Stomach (tissue), 9 donors: ENCODE measurements around the gene CRHBP. TPM values are rescaled to one million over a fixed set of nuclear protein-coding genes. Genes with fewer than 3 reads are reported as not detected.

Experiments
- DNase-seq, 2 donors: peaks; one replicate each; pipeline versions ENCODE4 v3.0.0 to v3.0.0-alpha.2; 2013 to 2019
- H3K27ac ChIP-seq, 5 donors: fragments of 200-600 bp in 4 of 5; sonication (generic) in 4 of 5; one replicate each; pipeline ENCODE4 v1.5.1; 2013 to 2019; ENCODE audit warnings: mild to moderate bottlenecking in 1 of 5, moderate library complexity in 1 of 5
- H3K27me3 ChIP-seq, 3 donors: fragments of 200-600 bp; sonication (generic); one replicate each; pipeline ENCODE4 v1.5.1; 2017 to 2019; ENCODE audit warnings: mixed run types in 1 of 3
- H3K36me3 ChIP-seq, 4 donors: fragments of 200-600 bp; sonication (generic); 1 replicate in 3 of 4; 2 replicates in 1 of 4; pipeline ENCODE4 v1.5.1; 2016 to 2019
- H3K4me1 ChIP-seq, 4 donors: fragments of 200-600 bp; sonication (generic); one replicate each; pipeline ENCODE4 v1.5.1; 2016 to 2019
- H3K4me3 ChIP-seq, 4 donors: fragments of 200-600 bp; sonication (generic) in 3 of 4; one replicate each; pipeline ENCODE4 v1.5.1; 2016 to 2019; ENCODE audit warnings: mild to moderate bottlenecking in 1 of 4
- H3K9me3 ChIP-seq, 4 donors: fragments of 200-600 bp; sonication (generic); one replicate each; pipeline ENCODE4 v1.5.1; 2016 to 2019
- EP300 ChIP-seq: sonication (generic); formaldehyde crosslinking; IDR thresholded peaks from one replicate; pipeline ENCODE4 v1.6.1; 2017; ENCODE audit warnings: antibody characterized with exemption
- POLR2A ChIP-seq, 4 donors: fragments of 450-650 bp; IDR thresholded peaks; one replicate each; pipeline ENCODE4 v1.6.1; 2016; ENCODE audit warnings: antibody characterized with exemption in 4 of 4, control low read depth in 2 of 4, mild to moderate bottlenecking in 1 of 4, moderate library complexity in 1 of 4
- POLR2AphosphoS5 ChIP-seq, 3 donors: sonication (generic); formaldehyde crosslinking; IDR thresholded peaks; one replicate each; pipeline ENCODE4 v1.6.1; 2016; ENCODE audit warnings: antibody characterized with exemption in 3 of 3
- WGBS, 5 donors: extraction: QIAGEN DNeasy Blood & Tissue Kit in 3 of 5; methylation state at CpG; one replicate each; pipeline versions ENCODE4 v1.1.5 to v1.1.7; 2013 to 2018; 5-methylcytosine and 5-hydroxymethylcytosine counted together
- intact Hi-C: fragments of 100-400 bp; cut with DNase I; formaldehyde crosslinking; loops from one replicate; pipeline ENCODE4 v1.15.1; 2023; ENCODE audit warnings: low total_unique reads
- polyA plus RNA-seq, 3 donors: library from polyadenylated mRNA; stranded (reverse); fragments of 200-250 nt; gene quantifications; one replicate each; pipeline ENCODE4 v1.2.3, GENCODE V29; 2013
- total RNA-seq, 5 donors: library from RNA; depleted of rRNA; stranded (reverse); fragments of >200 nt; gene quantifications; one replicate each; pipeline versions ENCODE4 v1.1.0 to v1.2.3, GENCODE V29; 2014 to 2016
- TF ChIP-seq, protein P1 (sequence below), 7 experiments: fragments of 450-650 bp in 4 of 7; fragments of 200-600 bp in 3 of 7; sonication (generic) in 3 of 7; IDR thresholded peaks; one replicate each; pipeline ENCODE4 v1.5.1; 2016 to 2019; ENCODE audit warnings: antibody characterized with exemption in 7 of 7, control low read depth in 2 of 7, mild to moderate bottlenecking in 1 of 7
- donor health status: healthy with polysubstance abuse.
- donor health status: Bipolar disorder and iron deficiency.
- donor health status: healthy.

CRHBP gene
- total and polyA plus RNA-seq, 8 donors, result 0.10 to 0.31 (median 0.12) TPM; not detected in 5

DNA sequence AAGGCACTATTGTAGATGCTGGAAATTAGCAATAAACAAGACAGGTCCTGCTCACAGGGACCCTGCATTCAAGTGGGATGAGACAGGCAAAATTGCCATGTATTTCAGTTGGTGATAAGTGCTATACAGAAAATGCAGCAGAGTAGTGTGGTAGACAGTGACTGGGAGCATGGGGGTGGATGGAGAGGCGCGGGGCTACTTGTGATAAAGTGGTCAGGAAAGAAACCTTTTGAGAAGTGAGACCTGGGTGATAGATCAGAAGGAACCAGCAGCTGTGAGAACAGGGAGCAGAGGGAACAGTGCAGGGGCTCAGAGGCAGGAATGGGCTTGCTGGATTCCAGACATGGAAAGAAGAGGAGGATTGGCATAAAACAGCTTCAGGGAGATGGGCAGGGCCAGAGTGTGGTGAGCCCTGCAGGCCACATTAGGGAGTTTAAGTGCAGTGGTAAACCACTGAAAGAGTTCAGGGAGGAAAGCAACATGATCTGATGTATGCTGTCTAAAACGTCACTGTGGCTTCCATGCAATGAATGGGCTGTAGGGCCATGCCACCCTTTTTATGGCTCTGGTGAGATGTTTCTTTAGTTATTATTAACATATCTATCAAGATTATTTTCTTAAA, 7.3 kb downstream of the CRHBP start:
- Histone ChIP-seq H3K4me1 (no peaks in the 10 kb centered on the region), H3K36me3 (no peaks in the 10 kb centered on the region), H3K27ac (peak overlapping the region in 1 of 5 donors; percentile 7), H3K4me3 (no peak overlapping the region), H3K27me3 (peaks cover 0 to 12% (median 5%) of the 10 kb centered on the region in 3 donors), H3K9me3 (no peaks in the 10 kb centered on the region)
- TF ChIP-seq POLR2A (IDR thresholded peaks at IDR 0.05), result no peak
- TF ChIP-seq POLR2AphosphoS5 (IDR thresholded peaks at IDR 0.05), result no peak
- no peak for TF ChIP-seq EP300
- TF ChIP-seq, protein P1, sequence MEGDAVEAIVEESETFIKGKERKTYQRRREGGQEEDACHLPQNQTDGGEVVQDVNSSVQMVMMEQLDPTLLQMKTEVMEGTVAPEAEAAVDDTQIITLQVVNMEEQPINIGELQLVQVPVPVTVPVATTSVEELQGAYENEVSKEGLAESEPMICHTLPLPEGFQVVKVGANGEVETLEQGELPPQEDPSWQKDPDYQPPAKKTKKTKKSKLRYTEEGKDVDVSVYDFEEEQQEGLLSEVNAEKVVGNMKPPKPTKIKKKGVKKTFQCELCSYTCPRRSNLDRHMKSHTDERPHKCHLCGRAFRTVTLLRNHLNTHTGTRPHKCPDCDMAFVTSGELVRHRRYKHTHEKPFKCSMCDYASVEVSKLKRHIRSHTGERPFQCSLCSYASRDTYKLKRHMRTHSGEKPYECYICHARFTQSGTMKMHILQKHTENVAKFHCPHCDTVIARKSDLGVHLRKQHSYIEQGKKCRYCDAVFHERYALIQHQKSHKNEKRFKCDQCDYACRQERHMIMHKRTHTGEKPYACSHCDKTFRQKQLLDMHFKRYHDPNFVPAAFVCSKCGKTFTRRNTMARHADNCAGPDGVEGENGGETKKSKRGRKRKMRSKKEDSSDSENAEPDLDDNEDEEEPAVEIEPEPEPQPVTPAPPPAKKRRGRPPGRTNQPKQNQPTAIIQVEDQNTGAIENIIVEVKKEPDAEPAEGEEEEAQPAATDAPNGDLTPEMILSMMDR (IDR thresholded peaks at IDR 0.05), result no peak
- WGBS, 5 donors, result 62 to 71% (median 69%) methylated on average over 3 of the region's 3 CpGs
- intact Hi-C loops, result no loop called here
- DNase-seq, result no peak

DNA sequence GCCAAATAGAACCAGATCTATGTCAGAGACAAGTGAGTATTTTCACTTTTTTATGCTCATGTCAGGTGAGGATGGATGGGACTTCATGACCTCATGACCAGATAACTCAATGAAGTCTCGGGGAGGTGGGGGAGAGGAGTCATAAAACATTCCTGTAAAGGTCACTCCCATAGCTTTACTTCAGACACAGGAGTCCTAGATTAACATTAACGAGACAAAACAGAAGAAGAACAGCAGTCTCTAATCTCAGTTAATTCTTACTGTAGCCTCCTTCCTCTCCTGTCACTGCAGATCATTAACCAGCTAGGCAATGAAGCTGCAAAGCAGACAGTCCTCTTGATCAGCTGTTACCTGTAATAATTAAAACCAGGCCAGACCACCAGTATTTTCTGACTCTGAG, 11.2 kb downstream of the CRHBP start:
- no peak for DNase-seq

DNA sequence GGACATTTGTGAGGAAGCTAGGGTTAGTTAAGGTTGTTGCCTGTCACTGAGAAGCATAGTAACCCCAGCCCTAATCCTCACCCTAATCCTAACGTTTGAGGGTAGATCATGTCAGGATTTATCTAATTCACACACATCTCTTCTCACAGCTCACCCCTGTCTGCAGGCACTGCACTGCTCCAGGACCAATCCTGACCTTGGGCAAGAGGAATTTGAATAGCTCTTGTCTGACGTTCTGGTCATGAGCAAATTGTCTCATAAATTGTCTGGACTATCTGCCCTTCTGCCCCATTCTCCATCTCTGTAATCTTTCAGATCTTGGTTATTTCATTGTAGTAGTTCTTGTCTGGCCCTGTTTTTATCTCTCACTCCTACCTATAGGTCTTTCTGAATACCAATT, 18.7 kb downstream of the CRHBP start:
- no peak for TF ChIP-seq POLR2AphosphoS5 (IDR thresholded peaks at IDR 0.05)
- no peak for TF ChIP-seq POLR2A (IDR thresholded peaks at IDR 0.05)

More for the DNA sequence above, 11.2 kb downstream of the CRHBP start:
- Histone ChIP-seq H3K27ac (no peak overlapping the region), H3K9me3 (no peaks in the 10 kb centered on the region), H3K36me3 (no peaks in the 10 kb centered on the region), H3K27me3 (no peaks in the 10 kb centered on the region), H3K4me1 (no peaks in the 10 kb centered on the region), H3K4me3 (no peak overlapping the region)
- no peak for TF ChIP-seq POLR2A (IDR thresholded peaks at IDR 0.05)
- TF ChIP-seq, protein P1 (IDR thresholded peaks at IDR 0.05), result no peak
- TF ChIP-seq POLR2AphosphoS5 (IDR thresholded peaks at IDR 0.05), result no peak
- no peak for TF ChIP-seq EP300
- 36 to 58% (median 50%) methylated on average over 2 of the region's 2 CpGs for WGBS, 5 donors
- intact Hi-C loops, result no loop called here

DNA sequence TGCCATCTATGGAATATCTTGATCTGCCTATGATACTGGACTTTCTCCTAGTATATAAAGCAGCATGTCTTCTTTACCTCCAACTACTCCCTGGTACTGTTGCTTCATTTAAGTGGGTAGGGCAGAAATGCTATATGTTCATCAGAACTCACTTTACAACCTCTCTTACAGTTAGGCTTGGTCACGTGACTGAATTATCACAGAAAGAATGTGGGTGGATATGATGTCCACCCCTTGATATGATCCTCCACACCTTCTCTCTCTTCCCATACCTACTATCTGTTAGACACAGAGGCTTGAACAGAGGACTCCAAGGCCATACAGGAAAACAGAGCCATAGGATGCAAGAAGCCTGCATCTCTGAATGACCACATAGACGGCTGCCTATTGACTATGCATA, 19.8 kb downstream of the CRHBP start:
- no peaks in the 10 kb centered on the region for H3K36me3 ChIP-seq
- H3K27me3 ChIP-seq, result peaks cover 0 to 11% (median 0%) of the 10 kb centered on the region in 3 donors
- no peaks in the 10 kb centered on the region for H3K9me3 ChIP-seq
- 78 to 82% (median 81%) methylated on average over 2 of the region's 2 CpGs for WGBS, 5 donors
- no peaks in the 10 kb centered on the region for H3K4me1 ChIP-seq
- no peak overlapping the region for H3K27ac ChIP-seq
- H3K4me3 ChIP-seq, result no peak overlapping the region
- intact Hi-C loops, result no loop called here
- DNase-seq, result no peak
- no peak for TF ChIP-seq EP300
- no peak for TF ChIP-seq POLR2A (IDR thresholded peaks at IDR 0.05)
- TF ChIP-seq POLR2AphosphoS5 (IDR thresholded peaks at IDR 0.05), result no peak
- TF ChIP-seq, protein P1 (IDR thresholded peaks at IDR 0.05), result no peak

More for the DNA sequence above, 18.7 kb downstream of the CRHBP start:
- Histone ChIP-seq H3K36me3 (no peaks in the 10 kb centered on the region), H3K4me1 (no peaks in the 10 kb centered on the region), H3K9me3 (no peaks in the 10 kb centered on the region), H3K27me3 (peaks cover 0 to 11% (median 0%) of the 10 kb centered on the region in 3 donors), H3K4me3 (no peak overlapping the region), H3K27ac (no peak overlapping the region)
- no peak for DNase-seq
- WGBS, 5 donors, result 21 to 42% (median 34%) methylated on average over 2 of the region's 2 CpGs
- intact Hi-C loops, result no loop called here

DNA sequence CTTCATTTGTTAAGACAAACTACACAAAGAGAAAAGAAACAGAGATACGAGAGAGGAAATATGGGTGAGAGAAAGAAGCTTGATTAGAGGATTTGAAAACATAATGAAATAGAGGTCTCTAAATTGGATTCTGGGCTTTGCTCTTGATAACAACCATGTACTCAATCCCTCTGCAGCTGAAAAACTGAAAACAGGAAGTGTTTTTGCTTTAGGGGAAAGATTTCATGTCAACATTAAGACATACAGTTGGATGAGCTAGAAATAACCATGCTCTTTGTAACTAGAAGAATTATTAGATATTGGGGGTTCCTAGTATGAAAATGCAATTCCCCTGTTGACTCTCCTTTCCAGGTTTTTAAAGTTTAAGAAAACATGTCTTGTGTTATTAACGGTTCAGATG, 21.9 kb downstream of the CRHBP start:
- Histone ChIP-seq H3K36me3 (no peaks in the 10 kb centered on the region), H3K9me3 (no peaks in the 10 kb centered on the region), H3K27ac (no peak overlapping the region), H3K4me3 (no peak overlapping the region), H3K4me1 (no peaks in the 10 kb centered on the region), H3K27me3 (peaks cover 0 to 11% (median 0%) of the 10 kb centered on the region in 3 donors)
- DNase-seq, result no peak
- 62 to 80% (median 70%) methylated on average over 2 of the region's 2 CpGs for WGBS, 5 donors
- intact Hi-C loops, result no loop called here
- TF ChIP-seq POLR2AphosphoS5 (IDR thresholded peaks at IDR 0.05), result no peak
- no peak for TF ChIP-seq POLR2A (IDR thresholded peaks at IDR 0.05)
- TF ChIP-seq, protein P1 (IDR thresholded peaks at IDR 0.05), result no peak
- TF ChIP-seq EP300, result no peak
